ENCODE data around the gene ENO2. TPM values are rescaled to one million over a fixed set of nuclear protein-coding genes. Genes with fewer than 3 reads are reported as not detected.
A peak's percentile ranks its signal among the peaks of the same experiment; 100 is the strongest.

ENO2 gene
- total and polyA plus RNA-seq, 4 donors: 1.1 to 3.1 (median 1.4) TPM

GRCh38 chr12:6943722-6944380 lies 29.5 kb downstream of the ENO2 start, which contains the start of the genes C12orf57 and RNU7-1:
TSS of gene C12orf57 (plus strand) at chr12:6944022. CDS start at chr12:6944122, 100 bp downstream.
TSS of gene RNU7-1 (plus strand) at chr12:6943816.
- Histone ChIP-seq H3K9ac (ENCODE audit: low read depth in 1 of 2, low read length in 2 of 2) (peak within 1 kb of the TSS; percentile 34 to 82), H3K36me3 (ENCODE audit: control insufficient read depth in 4 of 4, insufficient read depth in 3 of 4, low read depth in 1 of 4, low read length in 3 of 4) (no peaks in the 10 kb centered on the region), H3K4me3 (ENCODE audit: low read depth in 1 of 3, low read length in 3 of 3) (peak within 1 kb of the TSS; percentile 56 to 66 (median 58)), H3K27ac (ENCODE audit: low read depth in 1 of 2, low read length in 2 of 2) (peak within 1 kb of the TSS; percentile 86 to 96), H3K27me3 (ENCODE audit: control insufficient read depth in 4 of 4, insufficient read depth in 4 of 4, low read length in 3 of 4) (no peaks in the 10 kb centered on the region), H3K4me1 (ENCODE audit: control insufficient read depth in 4 of 4, insufficient read depth in 4 of 4, low read length in 3 of 4) (peaks cover 10 to 53% (median 37%) of the 10 kb centered on the region in 4 donors), H3K9me3 (ENCODE audit: control insufficient read depth in 4 of 4, low read length in 3 of 4) (no peaks in the 10 kb centered on the region)
- under 1% methylated on average over 31 of the region's 31 CpGs for WGBS
- peak; percentile 73 for DNase-seq (ENCODE audit: low spot score)
- TF ChIP-seq GABPA (IDR thresholded peaks at IDR 0.05 in 1 of 2, conservative IDR thresholded peaks at IDR 0.05 in 1 of 2) (peak; percentile 81 to 87), FOXA2 (IDR thresholded peaks at IDR 0.05) (no peak), JUND (IDR thresholded peaks at IDR 0.05) (peak; percentile 16 to 20), HNF4A (conservative IDR thresholded peaks at IDR 0.05) (peak in 1 of 2 donors; percentile 32), RXRA (IDR thresholded peaks at IDR 0.05) (peak; percentile 26 to 57), HNF4G (IDR thresholded peaks at IDR 0.05) (no peak), NR2F2 (IDR thresholded peaks at IDR 0.05) (peak; percentile 36), FOXA1 (IDR thresholded peaks at IDR 0.05) (peak; percentile 70), ZBTB33 (IDR thresholded peaks at IDR 0.05) (peak; percentile 59), RAD21 (IDR thresholded peaks at IDR 0.05) (no peak), SP1 (IDR thresholded peaks at IDR 0.05) (peak; percentile 77), YY1 (IDR thresholded peaks at IDR 0.05) (no peak), EGR1 (IDR thresholded peaks at IDR 0.05; ENCODE audit: low read depth in 2 of 2) (peak in 1 of 2 donors; percentile 19)
- TF ChIP-seq, protein P1, sequence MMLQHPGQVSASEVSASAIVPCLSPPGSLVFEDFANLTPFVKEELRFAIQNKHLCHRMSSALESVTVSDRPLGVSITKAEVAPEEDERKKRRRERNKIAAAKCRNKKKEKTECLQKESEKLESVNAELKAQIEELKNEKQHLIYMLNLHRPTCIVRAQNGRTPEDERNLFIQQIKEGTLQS (IDR thresholded peaks at IDR 0.05): peak; percentile 54
- TF ChIP-seq, protein P2, sequence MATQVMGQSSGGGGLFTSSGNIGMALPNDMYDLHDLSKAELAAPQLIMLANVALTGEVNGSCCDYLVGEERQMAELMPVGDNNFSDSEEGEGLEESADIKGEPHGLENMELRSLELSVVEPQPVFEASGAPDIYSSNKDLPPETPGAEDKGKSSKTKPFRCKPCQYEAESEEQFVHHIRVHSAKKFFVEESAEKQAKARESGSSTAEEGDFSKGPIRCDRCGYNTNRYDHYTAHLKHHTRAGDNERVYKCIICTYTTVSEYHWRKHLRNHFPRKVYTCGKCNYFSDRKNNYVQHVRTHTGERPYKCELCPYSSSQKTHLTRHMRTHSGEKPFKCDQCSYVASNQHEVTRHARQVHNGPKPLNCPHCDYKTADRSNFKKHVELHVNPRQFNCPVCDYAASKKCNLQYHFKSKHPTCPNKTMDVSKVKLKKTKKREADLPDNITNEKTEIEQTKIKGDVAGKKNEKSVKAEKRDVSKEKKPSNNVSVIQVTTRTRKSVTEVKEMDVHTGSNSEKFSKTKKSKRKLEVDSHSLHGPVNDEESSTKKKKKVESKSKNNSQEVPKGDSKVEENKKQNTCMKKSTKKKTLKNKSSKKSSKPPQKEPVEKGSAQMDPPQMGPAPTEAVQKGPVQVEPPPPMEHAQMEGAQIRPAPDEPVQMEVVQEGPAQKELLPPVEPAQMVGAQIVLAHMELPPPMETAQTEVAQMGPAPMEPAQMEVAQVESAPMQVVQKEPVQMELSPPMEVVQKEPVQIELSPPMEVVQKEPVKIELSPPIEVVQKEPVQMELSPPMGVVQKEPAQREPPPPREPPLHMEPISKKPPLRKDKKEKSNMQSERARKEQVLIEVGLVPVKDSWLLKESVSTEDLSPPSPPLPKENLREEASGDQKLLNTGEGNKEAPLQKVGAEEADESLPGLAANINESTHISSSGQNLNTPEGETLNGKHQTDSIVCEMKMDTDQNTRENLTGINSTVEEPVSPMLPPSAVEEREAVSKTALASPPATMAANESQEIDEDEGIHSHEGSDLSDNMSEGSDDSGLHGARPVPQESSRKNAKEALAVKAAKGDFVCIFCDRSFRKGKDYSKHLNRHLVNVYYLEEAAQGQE (IDR thresholded peaks at IDR 0.05): peak; percentile 75

- Histone ChIP-seq H3K36me3 (ENCODE audit: control insufficient read depth in 4 of 4, insufficient read depth in 3 of 4, low read depth in 1 of 4, low read length in 3 of 4) (no peaks in the 10 kb centered on the region), H3K4me3 (ENCODE audit: low read depth in 1 of 3, low read length in 3 of 3) (peak overlapping the region; percentile 56 to 66 (median 58)), H3K9me3 (ENCODE audit: control insufficient read depth in 4 of 4, low read length in 3 of 4) (no peaks in the 10 kb centered on the region), H3K27ac (ENCODE audit: low read depth in 1 of 2, low read length in 2 of 2) (peak overlapping the region; percentile 86 to 96), H3K4me1 (ENCODE audit: control insufficient read depth in 4 of 4, insufficient read depth in 4 of 4, low read length in 3 of 4) (peaks cover 10 to 50% (median 34%) of the 10 kb centered on the region in 4 donors), H3K27me3 (ENCODE audit: control insufficient read depth in 4 of 4, insufficient read depth in 4 of 4, low read length in 3 of 4) (no peaks in the 10 kb centered on the region), H3K9ac (ENCODE audit: low read depth in 1 of 2, low read length in 2 of 2) (peak overlapping the region; percentile 34 to 82)
- DNase-seq (ENCODE audit: low spot score): peak; percentile 88
- TF ChIP-seq GABPA (IDR thresholded peaks at IDR 0.05 in 1 of 2, conservative IDR thresholded peaks at IDR 0.05 in 1 of 2) (peak; percentile 25 to 37), CTCF (IDR thresholded peaks at IDR 0.05; ENCODE audit: low read depth, low read length, missing input control) (peak; percentile 88), RAD21 (IDR thresholded peaks at IDR 0.05) (peak; percentile 92 to 93), NR2F2 (IDR thresholded peaks at IDR 0.05) (peak; percentile 55), RXRA (IDR thresholded peaks at IDR 0.05) (peak; percentile 44 to 51), TAF1 (conservative IDR thresholded peaks at IDR 0.05) (no peak), ZBTB33 (IDR thresholded peaks at IDR 0.05) (no peak), MAX (IDR thresholded peaks at IDR 0.05) (no peak), YY1 (IDR thresholded peaks at IDR 0.05) (no peak), HNF4A (conservative IDR thresholded peaks at IDR 0.05) (peak in 1 of 2 donors; percentile 13)
- 2% methylated on average over 48 of the region's 48 CpGs for WGBS
These were observed 30.2 kb downstream of the ENO2 start for GRCh38 chr12:6944381-6945186.
